Activated CD4-positive, alpha-beta T cell treated with anti-CD3 and anti-CD28 coated beads, Interleukin-2, amount 10 ng/mL, durations not matched to agents 24 days and 14 days (primary cell): Measurements from ENCODE around the gene CHRM4. TPM values are rescaled to one million over a fixed set of nuclear protein-coding genes. Genes with fewer than 3 reads are reported as not detected.

Experiments
- DNase-seq: peaks from one replicate; pipeline ENCODE4 v3.0.0; 2022
- H3K27ac Mint-ChIP-seq: one replicate; pipeline ENCODE4 v1.8.0; 2022; ENCODE audit warnings: mild to moderate bottlenecking, mixed read lengths
- H3K27me3 Mint-ChIP-seq: one replicate; pipeline ENCODE4 v1.8.0; 2022; ENCODE audit warnings: mixed read lengths
- H3K36me3 Mint-ChIP-seq: one replicate; pipeline ENCODE4 v1.8.0; 2022; ENCODE audit warnings: low read depth, mild to moderate bottlenecking, mixed read lengths
- H3K4me1 Mint-ChIP-seq: one replicate; pipeline ENCODE4 v1.8.0; 2021; ENCODE audit warnings: mixed read lengths
- H3K4me3 Mint-ChIP-seq: one replicate; pipeline ENCODE4 v1.8.0; 2022; ENCODE audit warnings: mild to moderate bottlenecking, moderate library complexity, mixed read lengths
- H3K9me3 Mint-ChIP-seq: one replicate; pipeline ENCODE4 v1.8.0; 2021; ENCODE audit warnings: mixed read lengths
- intact Hi-C: fragments of 100-400 bp; cut with micrococcal nuclease; formaldehyde crosslinking; loops from one replicate; pipeline ENCODE4 v1.15.1; 2023
- total RNA-seq: library from RNA; stranded (reverse); gene quantifications from 2 replicates; pipeline ENCODE4 v1.2.3, GENCODE V29; 2022

The CHRM4 gene
- total RNA-seq, 1 donor from 2014 or later, result 0.84 TPM

DNA sequence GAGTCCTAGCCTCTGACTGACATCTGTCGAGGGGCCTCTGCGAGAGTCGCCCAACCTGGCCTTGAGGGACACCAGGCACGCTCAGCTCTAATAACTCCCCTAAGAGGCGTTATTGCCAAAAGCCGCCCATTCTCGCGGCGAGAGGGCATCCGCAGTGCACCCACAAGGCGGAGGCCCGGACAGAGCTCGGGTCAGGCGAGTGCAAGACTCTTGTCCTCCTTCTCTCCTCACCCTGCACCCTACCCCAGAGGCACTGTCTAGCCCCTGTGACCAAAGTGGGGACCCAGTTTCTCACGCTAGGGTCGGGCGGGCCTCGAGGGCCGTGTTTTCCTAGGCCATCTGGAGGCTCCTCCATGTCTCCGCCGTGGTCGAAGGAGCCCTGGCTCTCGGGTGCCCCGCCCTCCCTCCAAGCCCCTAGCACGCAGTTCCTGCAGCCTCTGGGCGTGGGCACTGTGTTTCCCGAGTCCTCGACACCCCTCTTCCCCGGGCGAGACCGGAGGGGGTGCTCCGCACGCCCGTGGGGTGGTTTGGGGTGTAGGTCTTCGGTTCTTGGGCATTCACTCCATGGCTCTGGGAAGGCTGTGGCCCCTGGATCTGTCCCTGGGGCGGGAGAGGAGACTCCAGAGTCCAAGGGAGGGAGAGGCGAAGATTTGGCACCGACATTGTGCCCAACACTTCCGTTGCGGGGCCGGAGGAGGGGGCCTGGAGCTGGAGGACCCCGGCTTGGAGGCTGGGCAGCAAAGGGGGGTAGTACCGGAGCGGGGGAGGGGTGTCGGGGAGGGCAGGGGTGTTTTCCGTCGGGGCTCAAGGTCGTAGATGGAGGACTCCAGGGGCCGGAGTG lies 1.0 kb downstream of the CHRM4 start:
- H3K27ac Mint-ChIP-seq, result no peak overlapping the region
- peaks cover 26% of the 10 kb centered on the region for H3K4me1 Mint-ChIP-seq
- DNase-seq, result no peak
- intact Hi-C loops, result no loop called here
- H3K27me3 Mint-ChIP-seq, result peaks cover 61% of the 10 kb centered on the region
- H3K36me3 Mint-ChIP-seq, result peaks cover 1% of the 10 kb centered on the region
- no peaks in the 10 kb centered on the region for H3K9me3 Mint-ChIP-seq
- peak overlapping the region; percentile 72 for H3K4me3 Mint-ChIP-seq

DNA sequence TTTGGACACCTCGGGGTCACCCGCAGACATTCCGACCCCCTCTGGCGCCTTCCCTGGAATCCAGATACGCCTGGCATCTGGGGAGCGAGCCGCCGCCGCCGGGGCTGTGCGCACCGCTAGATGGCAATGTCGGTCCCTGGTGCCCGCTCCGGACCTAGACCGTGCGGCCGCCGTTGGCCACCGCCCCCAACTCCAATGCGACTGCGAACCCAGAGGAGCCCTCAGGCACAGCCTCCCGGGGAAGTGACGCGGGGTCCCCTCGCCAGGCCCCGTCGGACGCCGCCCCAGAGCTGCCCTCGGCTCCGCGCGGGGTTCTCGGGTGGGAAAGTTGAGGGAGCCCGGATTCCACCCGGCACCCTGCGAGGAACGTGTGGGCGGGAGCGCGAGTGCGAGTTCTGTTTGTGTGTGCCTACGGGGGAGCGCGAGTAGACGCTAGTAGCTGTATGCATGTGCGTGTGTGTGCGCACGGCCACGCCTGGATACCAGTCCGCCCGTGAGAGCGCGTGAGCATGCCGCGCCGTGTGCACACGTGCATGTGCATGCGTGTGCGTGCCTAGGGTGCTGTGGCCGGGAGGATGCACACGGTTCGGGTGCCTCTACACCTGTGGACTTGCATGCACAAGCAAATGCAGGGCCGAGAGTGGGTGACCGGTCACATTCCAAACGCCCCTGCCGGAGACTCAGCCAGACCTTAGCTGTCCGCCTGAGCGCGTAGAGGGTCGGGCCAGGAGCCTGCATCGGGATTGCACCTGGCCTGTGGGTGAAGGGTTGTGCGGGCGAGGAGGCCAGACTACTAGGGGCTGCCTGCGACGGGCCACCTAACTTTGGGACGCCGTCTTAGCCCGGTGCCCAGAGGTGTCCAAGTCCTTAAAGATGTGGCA lies 1.9 kb downstream of the CHRM4 start:
- peak; percentile 88 for DNase-seq
- Mint-ChIP-seq H3K36me3 (peaks cover 1% of the 10 kb centered on the region), H3K4me1 (peaks cover 26% of the 10 kb centered on the region), H3K9me3 (no peaks in the 10 kb centered on the region), H3K4me3 (peak overlapping the region; percentile 72), H3K27ac (peak overlapping the region; percentile 17), H3K27me3 (peaks cover 62% of the 10 kb centered on the region)
- intact Hi-C loops, result loop anchor here (1.0 to 2.0 kb wide), 5 partner anchors 8 to 228 kb away; partner anchors contain the start of genes ATG13, HARBI1 and MDK

DNA sequence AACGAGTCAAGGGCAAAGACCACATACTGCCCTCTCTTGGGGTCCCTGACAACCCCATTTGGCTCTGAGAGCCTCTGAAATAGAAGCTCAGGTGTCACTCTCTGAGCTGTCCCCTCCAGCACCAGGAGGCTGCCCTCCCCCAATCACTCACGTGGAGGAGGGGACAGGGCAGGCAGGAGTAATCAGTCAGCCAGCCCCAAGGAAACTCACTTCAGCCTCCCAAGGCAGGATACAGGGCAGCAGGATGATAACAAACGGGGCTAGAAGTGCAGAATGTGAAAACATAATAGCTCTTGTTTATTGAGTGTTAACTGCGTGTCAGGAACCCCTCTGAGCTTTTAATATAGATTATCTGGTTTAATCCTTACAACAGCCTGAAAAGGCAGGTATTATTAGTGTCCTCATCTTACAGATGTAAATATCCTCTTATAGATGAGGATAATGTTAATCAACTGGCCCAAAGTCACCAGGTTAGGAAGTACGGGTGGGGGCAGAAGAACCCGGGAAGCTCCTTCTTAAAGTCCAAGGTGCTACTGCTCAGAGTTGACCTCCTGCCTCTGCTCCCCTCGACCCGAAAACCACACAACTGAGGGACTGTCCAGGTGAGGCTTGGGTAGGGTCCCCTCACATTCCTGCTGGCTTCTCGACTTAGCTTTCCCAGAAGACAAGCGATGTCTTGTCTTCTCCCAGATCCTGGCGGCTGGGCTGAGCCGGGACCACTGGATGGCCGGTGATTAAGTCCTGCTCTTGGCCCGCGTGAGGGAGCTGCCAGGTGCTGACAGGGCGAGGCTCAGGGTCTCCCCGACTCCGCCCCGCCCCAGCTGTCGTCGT lies 2.7 kb downstream of the CHRM4 start:
- no peak for DNase-seq
- Mint-ChIP-seq H3K27ac (no peak overlapping the region), H3K36me3 (peaks cover 1% of the 10 kb centered on the region), H3K27me3 (peaks cover 62% of the 10 kb centered on the region), H3K4me1 (peaks cover 26% of the 10 kb centered on the region), H3K9me3 (no peaks in the 10 kb centered on the region), H3K4me3 (peak overlapping the region; percentile 29)
- intact Hi-C loops, result loop anchor here (1.0 to 2.0 kb wide), 5 partner anchors 8 to 228 kb away; partner anchors contain the start of genes ATG13, HARBI1 and MDK

DNA sequence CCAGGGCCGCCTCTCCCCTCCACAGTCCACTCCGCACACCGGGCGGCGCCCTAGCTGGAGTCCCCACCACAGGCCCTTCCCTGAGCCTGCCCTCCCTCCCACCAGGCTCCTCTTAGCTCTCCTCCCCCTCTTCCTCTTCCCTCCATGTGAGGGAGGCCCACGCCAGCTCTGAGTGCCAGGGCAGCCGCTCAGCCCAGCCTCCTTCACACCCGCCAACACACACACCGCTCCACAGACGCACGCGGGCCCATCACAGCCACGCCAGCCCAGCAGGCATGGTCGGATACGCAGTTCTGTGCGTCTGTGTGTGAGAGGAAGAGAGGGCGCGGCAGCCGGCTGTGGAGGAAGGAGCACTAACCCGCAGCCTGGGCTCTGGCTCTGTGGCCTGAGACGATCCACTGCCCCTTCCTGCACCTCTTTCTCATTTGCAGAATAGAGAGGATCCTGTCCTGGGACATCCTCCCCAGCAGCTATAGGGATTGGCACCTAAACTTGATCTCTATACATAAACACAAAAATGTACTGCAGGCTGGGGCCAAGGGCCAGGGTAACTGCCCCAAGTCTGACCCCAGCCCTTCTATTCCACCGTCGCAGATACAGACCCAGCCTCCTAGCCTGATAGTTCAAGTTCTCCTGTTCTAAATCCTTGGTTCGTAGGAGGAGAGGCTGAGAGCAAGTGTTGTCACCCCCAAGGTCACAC lies 3.5 kb downstream of the CHRM4 start:
- intact Hi-C loops, result loop anchor here (2.0 kb wide), 1 partner anchor 39 kb away; no protein-coding TSS in a partner anchor
- peak overlapping the region; percentile 29 for H3K4me3 Mint-ChIP-seq

DNA sequence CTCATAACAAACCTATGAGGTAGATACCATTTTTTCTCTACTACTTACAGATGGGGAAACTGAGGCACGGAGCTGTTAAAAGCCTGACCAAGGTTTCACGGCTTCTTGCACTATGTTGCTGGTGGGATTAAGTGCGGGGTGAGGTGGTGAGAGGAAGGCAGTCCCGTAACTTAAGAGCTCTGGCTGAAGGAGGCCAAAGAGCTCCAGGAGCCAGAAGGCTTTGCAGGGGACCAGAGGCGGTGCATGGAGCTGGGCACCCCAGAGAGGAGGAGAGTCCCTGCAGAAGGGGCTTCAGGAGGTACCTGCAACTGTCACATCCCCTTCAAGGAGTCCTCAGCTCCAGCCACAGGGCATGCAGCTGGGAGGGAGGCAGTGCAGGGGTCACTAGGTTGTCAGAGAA lies 4.1 kb downstream of the CHRM4 start:
- intact Hi-C loops, result no loop called here
- no peaks in the 10 kb centered on the region for H3K36me3 Mint-ChIP-seq
- H3K4me1 Mint-ChIP-seq, result peaks cover 19% of the 10 kb centered on the region
- H3K9me3 Mint-ChIP-seq, result no peaks in the 10 kb centered on the region
- H3K4me3 Mint-ChIP-seq, result no peak overlapping the region
- peaks cover 55% of the 10 kb centered on the region for H3K27me3 Mint-ChIP-seq
- H3K27ac Mint-ChIP-seq, result no peak overlapping the region
- no peak for DNase-seq

More for the DNA sequence above, 3.5 kb downstream of the CHRM4 start:
- H3K27me3 Mint-ChIP-seq, result peaks cover 60% of the 10 kb centered on the region
- H3K9me3 Mint-ChIP-seq, result no peaks in the 10 kb centered on the region
- H3K27ac Mint-ChIP-seq, result peak overlapping the region; percentile 58
- H3K36me3 Mint-ChIP-seq, result peaks cover 1% of the 10 kb centered on the region
- peak; percentile 76 for DNase-seq
- H3K4me1 Mint-ChIP-seq, result peaks cover 24% of the 10 kb centered on the region

GRCh38 chr11:46386674-46387073 lies 4.9 kb downstream of the CHRM4 start:
- Mint-ChIP-seq H3K4me1 (peaks cover 22% of the 10 kb centered on the region), H3K4me3 (no peak overlapping the region), H3K36me3 (peaks cover 2% of the 10 kb centered on the region), H3K27ac (no peak overlapping the region), H3K9me3 (no peaks in the 10 kb centered on the region), H3K27me3 (peaks cover 60% of the 10 kb centered on the region)
- intact Hi-C loops, result no loop called here
- DNase-seq, result no peak

DNA sequence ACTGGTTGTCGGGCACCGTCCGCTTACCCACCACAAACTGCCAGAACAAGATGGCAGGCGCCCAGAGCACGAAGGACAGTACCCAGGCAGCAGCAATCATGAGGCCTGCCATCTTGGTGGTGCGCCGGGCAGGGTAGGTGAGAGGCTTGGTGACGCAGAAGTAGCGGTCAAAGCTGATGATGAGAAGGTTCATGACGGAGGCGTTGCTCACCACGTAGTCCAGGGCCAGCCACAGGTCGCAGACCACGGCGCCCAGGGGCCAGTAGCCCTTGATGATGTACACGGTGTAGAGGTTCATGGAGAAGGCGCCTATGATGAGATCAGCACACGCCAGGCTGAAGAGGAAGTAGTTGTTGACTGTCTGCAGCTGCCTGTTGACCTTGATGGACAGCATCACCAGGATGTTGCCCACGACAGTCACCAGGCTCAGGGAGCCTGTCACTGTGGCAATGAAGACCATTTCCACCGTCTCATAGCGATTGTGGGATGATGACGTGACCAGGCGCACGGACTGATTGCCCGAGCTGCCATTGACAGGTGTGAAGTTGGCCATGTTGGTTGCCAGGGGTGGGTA lies 5.5 kb downstream of the CHRM4 start:
- H3K4me1 Mint-ChIP-seq, result peaks cover 22% of the 10 kb centered on the region
- H3K4me3 Mint-ChIP-seq, result no peak overlapping the region
- DNase-seq, result no peak
- H3K27ac Mint-ChIP-seq, result no peak overlapping the region
- intact Hi-C loops, result no loop called here
- H3K36me3 Mint-ChIP-seq, result peaks cover 2% of the 10 kb centered on the region
- H3K9me3 Mint-ChIP-seq, result no peaks in the 10 kb centered on the region
- H3K27me3 Mint-ChIP-seq, result peaks cover 60% of the 10 kb centered on the region

- Mint-ChIP-seq H3K27ac (no peak overlapping the region), H3K4me3 (no peak overlapping the region), H3K27me3 (peaks cover 53% of the 10 kb centered on the region), H3K9me3 (no peaks in the 10 kb centered on the region), H3K4me1 (peaks cover 23% of the 10 kb centered on the region), H3K36me3 (peaks cover 2% of the 10 kb centered on the region)
- DNase-seq, result no peak
- intact Hi-C loops, result no loop called here
Measured at GRCh38 chr11:46385169-46386004, 6.2 kb downstream of the CHRM4 start.

GRCh38 chr11:46383974-46384701 lies 7.4 kb downstream of the CHRM4 start:
- Mint-ChIP-seq H3K27ac (no peak overlapping the region), H3K4me3 (no peak overlapping the region), H3K4me1 (peaks cover 25% of the 10 kb centered on the region), H3K9me3 (no peaks in the 10 kb centered on the region), H3K27me3 (peaks cover 41% of the 10 kb centered on the region), H3K36me3 (peaks cover 6% of the 10 kb centered on the region)
- DNase-seq, result no peak
- intact Hi-C loops, result no loop called here

DNA sequence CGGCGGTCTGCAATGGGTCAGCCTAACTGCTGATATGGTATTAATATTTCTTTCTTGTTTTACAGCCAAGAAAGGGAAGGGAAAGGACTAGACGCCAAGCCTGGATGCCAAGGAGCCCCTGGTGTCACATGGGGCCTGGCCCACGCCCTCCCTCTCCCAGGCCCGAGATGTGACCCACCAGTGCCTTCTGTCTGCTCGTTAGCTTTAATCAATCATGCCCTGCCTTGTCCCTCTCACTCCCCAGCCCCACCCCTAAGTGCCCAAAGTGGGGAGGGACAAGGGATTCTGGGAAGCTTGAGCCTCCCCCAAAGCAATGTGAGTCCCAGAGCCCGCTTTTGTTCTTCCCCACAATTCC lies 8.2 kb downstream of the CHRM4 start:
- no peak overlapping the region for H3K27ac Mint-ChIP-seq
- H3K27me3 Mint-ChIP-seq, result peaks cover 34% of the 10 kb centered on the region
- H3K4me3 Mint-ChIP-seq, result peak overlapping the region; percentile 26

DNA sequence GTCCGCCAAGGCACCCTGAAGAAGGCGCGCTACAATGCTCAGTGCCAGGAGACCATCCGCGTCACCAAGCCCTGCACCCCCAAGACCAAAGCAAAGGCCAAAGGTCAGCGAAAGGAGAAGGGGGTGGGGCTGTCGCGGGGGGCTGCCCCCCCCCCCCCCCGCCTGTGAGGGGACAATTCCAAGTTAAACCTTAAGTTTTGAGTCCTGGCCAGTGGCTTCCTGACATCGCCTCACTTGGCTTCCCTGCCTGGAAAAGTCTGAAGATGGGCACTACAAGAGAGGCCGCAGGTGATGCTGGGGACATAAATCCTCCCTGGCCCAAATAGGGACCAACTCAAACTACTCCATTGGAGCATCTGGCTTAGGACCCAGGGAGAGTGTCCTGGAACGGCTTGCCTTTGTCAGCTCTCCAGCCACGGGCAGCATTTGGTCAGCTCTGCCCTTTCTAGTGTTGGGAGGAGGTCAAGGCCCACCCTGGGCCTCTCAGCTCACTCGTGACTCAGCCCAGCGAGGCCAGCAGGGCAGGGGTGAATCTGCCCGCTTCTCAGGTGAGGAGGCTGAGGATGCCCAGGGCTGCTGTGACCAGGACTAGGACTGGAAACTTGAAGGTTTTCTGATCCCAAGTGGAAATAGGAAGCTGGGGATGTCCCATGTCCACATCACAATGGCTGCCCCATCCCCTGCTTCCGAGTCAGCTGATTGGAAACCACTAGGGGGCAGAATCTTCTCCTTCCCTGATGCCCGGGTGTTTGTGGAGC lies 8.8 kb downstream of the CHRM4 start:
- H3K9me3 Mint-ChIP-seq, result no peaks in the 10 kb centered on the region
- intact Hi-C loops, result no loop called here
- peaks cover 29% of the 10 kb centered on the region for H3K27me3 Mint-ChIP-seq
- no peak overlapping the region for H3K27ac Mint-ChIP-seq
- H3K36me3 Mint-ChIP-seq, result peaks cover 11% of the 10 kb centered on the region
- peaks cover 17% of the 10 kb centered on the region for H3K4me1 Mint-ChIP-seq
- no peak for DNase-seq
- no peak overlapping the region for H3K4me3 Mint-ChIP-seq

More for the DNA sequence above, 8.2 kb downstream of the CHRM4 start:
- H3K9me3 Mint-ChIP-seq, result no peaks in the 10 kb centered on the region
- intact Hi-C loops, result no loop called here
- peaks cover 6% of the 10 kb centered on the region for H3K36me3 Mint-ChIP-seq
- no peak for DNase-seq
- H3K4me1 Mint-ChIP-seq, result peaks cover 22% of the 10 kb centered on the region
